Activated CD4-positive, alpha-beta T cell treated with anti-CD3 and anti-CD28 coated beads, Interleukin-2, Interleukin-6, amounts not matched to agents 100 ng/mL and 50 ng/mL, durations not matched to agents 16 hours and 8 hours (primary cell): Measurements from ENCODE around the gene LKAAEAR1.

Experiments
- DNase-seq: peaks from one replicate; pipeline ENCODE4 v3.0.0-alpha.2; 2020

Gene LKAAEAR1

DNA sequence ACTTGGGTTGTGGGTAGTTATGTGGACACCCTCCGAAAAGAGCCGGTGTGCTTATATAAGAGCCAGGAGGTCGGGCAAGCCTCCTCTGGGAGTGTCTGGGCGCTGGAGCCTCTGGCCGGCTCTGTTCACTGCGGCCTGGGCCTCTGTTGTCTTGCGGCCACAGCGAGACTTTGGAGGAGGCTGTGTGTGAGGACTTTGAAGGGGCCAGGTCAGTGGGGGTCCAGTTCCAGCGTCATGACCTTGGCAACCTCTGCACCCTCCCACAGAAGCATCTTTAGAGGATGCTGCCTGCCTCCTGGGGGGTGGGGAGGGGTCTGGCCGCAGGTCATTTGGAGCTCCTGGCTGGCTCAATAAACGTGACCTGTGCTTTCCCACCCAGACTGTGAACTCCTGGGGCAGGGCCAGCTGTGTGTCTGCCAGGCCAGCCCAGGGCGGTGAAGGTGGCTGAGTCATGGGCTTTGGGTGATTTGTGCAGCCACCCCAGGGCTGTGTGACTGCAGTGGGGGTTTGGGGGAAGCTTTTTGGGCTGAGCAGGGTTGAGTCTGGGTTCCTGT is 20.0 kb downstream of the LKAAEAR1 start:
- no peak for DNase-seq

DNA sequence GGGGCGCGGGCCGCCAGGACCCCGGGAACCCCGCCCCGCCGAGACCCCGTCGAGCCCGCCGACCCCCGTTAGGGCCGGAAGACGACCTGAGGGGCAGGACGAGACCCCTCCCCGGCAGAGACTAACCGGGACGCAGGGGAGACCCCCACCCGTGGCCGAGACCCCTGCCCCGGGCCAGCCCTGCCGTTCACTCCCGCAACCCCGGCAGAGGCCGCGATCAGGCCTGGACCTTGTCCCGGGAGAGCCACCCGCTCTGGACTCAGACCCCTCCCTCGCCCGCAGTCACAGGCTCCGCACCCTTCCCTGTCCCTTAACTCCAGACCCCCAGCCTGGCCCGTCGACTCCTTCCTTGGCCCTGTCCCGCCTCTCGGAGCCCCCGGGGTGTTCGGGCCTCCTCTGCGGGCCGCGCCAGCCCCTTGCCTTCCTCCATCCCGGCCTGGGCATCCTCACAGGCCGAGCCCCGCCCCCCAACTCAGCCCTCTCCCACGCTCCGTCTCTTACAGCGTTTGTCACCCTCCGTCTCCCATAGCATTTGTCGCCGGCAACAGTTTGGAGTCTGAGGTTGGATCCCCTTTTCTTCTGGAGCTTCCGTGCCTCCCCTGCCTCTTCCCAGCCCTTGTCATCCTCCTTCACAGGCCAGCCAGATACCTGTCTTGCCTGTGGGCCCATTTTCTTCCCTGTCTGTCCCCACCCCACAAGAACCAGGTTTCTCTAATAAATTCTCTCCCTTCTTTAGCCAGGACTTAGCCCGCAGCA is 20.6 kb downstream of the LKAAEAR1 start:
- DNase-seq, result no peak

GRCh38 chr20:64062596-64063388 is 21.4 kb downstream of the LKAAEAR1 start, which contains the start of gene TCEA2:
TCEA2 (plus strand) TSS chr20:64063198; CDS start chr20:64063313, 115 bp downstream.
- DNase-seq, result peak; percentile 98

DNA sequence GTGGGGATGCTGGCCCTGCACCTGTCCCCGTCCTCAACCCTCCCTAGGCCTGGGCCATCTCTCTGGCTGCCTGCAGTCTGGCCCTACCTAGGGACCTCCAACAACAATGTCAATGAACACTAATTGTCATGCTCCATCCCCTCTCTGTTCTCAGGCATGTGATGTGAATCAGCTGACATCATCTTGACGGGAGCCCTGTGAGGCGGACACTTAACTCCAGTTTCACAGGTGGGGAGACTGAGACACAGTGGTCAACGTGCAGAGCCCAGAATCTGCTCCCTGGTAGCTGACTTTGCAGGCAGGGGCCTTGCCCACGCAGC is 22.0 kb downstream of the LKAAEAR1 start:
- DNase-seq, result no peak

DNA sequence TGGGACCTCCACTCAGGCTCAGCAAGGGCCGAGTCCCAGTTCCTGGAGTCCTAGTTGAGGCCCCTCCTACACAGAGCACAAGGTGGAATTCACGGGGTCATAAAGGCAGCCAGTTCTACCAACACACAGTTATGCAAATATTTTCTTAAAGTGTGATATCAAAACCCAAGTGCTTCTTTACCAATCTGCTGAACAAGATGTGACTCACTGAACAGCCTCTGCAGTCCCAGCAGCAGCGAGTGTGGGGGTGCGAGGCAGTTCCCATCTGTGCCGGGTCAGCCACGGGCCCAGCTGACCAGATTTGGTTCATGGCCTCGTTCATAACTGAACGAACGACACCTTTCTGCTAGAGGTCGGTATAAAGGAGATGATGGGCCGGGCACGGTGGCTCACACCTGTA is 25.7 kb downstream of the LKAAEAR1 start:
- DNase-seq, result no peak

DNA sequence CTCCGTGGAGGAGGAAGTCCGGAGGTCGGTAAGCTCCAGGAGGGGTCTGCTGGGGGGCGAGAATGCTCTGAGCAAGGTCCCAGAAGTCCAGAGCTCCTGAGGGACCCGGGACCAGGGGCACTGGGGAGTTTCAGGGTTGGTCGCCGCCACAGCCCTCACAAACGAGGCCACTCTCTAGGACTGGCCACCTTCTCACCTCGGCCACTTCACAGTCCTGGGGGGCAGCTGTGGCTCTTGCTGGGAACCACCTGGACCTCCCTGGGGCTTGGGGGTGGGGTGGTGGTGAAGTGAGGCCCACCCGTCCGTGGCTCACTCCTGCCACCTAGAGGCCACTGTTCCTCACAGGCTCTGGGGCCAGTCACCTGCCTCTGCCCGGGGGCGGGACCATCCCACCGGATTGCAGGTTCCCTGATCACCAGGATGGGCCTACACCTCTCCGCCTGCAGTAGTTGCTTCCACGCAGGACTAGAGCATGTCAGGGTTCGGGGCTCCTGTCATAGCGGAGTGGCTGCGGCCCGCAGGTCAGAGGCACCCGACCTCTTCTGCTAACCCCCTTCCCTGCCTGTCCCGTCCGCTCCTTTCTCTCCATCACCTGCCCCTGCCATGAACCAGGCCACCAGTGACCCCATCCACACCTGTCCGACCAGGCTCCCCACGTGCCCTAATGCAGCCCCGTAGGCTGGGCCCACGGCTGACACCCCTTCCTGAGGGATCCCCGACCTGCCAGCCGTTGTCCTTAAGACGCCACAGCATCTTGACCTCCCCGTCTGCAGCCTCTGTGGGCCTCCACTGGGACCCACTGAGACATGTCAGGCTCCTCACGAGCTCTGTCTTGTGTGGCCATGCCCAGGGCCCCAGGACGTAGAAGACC is 26.3 kb downstream of the LKAAEAR1 start:
- peak; percentile 88 for DNase-seq

DNA sequence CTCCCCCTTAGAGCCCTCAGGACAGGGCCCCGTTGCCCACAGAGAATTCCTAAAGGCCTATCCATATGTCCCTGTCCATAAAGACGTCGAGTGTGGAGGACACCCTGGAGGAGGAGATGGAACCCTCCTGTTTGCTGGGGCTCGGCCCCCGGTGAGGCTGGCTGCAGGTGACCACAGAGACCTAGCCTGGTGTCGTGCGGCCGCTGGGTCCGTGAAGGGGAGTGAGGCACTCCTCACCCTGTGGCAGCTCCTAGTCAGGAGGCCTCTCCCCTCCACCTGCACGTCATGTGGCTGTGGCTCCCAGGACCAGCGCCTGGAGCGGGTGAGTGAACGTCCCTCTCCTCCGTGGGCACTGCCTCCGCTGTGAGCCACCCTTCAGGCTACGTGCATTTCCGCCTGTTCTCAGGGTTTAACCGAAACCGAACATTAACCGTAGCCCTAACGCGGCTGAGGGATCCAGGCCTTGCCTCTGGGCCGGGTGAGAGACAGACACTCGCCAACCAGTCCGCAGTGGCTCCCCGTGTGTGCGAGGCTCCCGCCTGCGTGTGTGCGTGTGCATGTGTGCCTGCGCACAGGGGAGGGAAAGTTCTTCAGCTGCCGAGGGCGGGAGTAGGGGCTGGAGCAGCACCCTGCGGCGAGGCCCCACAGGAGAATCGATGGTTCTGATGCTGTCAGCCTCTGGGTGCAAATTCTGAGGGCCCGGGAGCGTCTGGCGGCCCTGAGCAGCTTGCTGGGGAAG is 27.1 kb downstream of the LKAAEAR1 start:
- DNase-seq, result peak; percentile 24

GRCh38 chr20:64056639-64056888 is 27.6 kb downstream of the LKAAEAR1 start:
- DNase-seq, result no peak

- no peak for DNase-seq
These were observed 28.1 kb downstream of the LKAAEAR1 start for GRCh38 chr20:64055893-64056638.

- no peak for DNase-seq
These were observed 28.8 kb downstream of the LKAAEAR1 start for GRCh38 chr20:64055396-64055892.

- DNase-seq, result no peak
These were observed 30.1 kb downstream of the LKAAEAR1 start for GRCh38 chr20:64053841-64054661.

DNA sequence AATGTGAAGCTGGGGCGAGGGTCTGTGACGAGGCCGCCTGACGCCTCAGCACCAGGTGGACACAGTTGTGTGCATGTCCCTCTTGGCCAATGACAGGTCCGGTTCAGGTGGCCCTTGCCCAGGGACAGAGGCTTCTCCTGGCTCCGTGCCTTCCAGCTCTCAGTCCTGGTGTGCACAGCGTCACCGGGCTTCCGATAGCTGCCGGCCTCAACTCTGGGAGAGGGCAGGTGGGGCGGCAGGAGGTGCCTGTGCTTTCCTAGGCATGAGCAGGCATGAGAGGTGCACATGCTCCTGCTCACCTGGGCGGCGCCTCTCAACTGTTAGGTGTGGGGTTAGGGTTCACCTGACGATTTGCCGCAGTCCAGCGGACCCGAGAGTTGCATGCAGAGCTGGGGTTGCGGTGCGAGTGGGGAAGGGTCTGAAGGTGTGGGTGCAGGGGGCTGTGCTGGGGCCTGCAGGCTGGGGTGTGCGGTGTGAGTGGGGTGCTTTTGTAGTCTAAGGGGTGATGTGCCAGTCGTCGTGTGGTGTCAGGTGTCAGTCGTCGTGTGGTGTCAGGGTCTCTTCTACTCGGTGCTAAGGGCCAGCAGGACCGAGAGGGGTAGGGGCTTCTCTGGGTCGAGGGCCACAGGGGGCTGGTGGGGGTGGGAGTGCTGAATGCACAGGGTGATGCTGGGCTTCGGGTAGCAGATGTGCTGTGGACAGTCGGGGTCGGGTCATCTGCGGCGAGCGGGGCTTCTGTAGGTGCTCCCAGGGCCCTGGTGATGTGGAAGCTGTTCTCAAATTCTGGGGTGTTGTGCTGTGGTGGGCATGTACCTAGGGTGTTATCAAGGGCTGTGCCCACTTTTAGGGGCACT is 31.0 kb downstream of the LKAAEAR1 start:
- no peak for DNase-seq

- no peak for DNase-seq
These were observed 31.9 kb downstream of the LKAAEAR1 start for GRCh38 chr20:64052326-64052722.

GRCh38 chr20:64051561-64052325 is 32.5 kb downstream of the LKAAEAR1 start:
- DNase-seq, result no peak

- DNase-seq, result no peak
These were observed 33.2 kb downstream of the LKAAEAR1 start for GRCh38 chr20:64051033-64051452.

DNA sequence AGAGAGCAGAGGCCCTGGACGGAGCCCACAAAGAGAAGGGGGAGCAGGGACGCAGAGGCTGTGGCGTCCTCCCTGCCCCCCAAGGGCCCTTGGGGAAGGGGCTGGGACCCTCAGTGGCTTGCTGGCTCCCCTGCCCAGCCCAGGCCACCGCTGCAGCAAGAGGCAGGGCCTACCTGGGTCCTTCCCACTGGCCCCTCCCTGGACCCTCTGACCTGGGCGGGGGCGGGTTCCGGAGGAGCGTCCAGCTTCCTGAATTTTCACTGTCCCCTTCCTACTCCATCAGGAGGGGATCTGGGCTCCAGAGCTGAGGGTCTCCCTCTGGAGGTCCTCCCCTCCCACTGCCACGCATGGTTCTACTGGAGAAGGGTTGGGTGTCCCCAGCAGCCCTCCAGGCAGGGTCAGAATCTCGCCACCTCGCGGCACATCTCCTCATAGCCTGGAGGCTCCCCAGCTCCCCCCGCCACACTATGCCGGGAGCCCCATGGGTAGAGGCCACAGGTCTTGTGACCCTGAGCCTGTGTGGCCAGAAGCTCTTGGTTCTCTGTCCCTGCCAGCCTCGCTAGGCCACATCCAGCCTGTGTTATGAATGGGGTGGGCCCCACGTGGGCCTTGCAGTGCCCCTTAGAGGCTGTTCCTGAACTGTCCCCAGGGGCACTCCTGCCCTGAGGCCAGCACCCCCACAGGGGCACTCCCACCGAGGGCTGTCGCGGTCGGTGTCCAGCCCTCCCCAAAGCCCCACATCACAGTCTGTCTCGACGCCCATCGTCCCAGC is 33.8 kb downstream of the LKAAEAR1 start:
- no peak for DNase-seq

- no peak for DNase-seq
These were observed 34.3 kb downstream of the LKAAEAR1 start for GRCh38 chr20:64049878-64050260.
